Activated CD8-positive, alpha-beta T cell treated with anti-CD3 and anti-CD28 coated beads for 36 hours (primary cell): ENCODE results near the gene MTA3. TPM values are rescaled to one million over a fixed set of nuclear protein-coding genes. Genes with fewer than 3 reads are reported as not detected.

Source experiments
- ATAC-seq: fragments of 200-7000 bp; cut with Tn5 transposase; one replicate; pipeline ENCODE4 v1.10.0; 2021; ENCODE audit warnings: mild to moderate bottlenecking, moderate library complexity
- CTCF ChIA-PET: fragments of 350-600 bp; sonication (Branson Sonifier 250); formaldehyde crosslinking; loops from one replicate; lab custom pipeline; 2021; ENCODE audit warnings: antibody characterized with exemption; lab: Charles Lee
- POLR2A ChIA-PET: fragments of 350-600 bp; sonication (Branson Sonifier 250); formaldehyde crosslinking; loops from one replicate; lab custom pipeline; 2021; ENCODE audit warnings: antibody characterized with exemption; lab: Charles Lee
- DNase-seq: peaks from one replicate; pipeline ENCODE4 v3.0.0-alpha.2; 2020
- H3K27ac Mint-ChIP-seq: one replicate; pipeline ENCODE4 v1.8.0; 2021; ENCODE audit warnings: mild to moderate bottlenecking, mixed read lengths
- H3K27me3 Mint-ChIP-seq: one replicate; pipeline ENCODE4 v1.8.0; 2021; ENCODE audit warnings: mixed read lengths
- H3K36me3 Mint-ChIP-seq: one replicate; pipeline ENCODE4 v1.8.0; 2021; ENCODE audit warnings: low read depth, mixed read lengths
- H3K4me1 Mint-ChIP-seq: one replicate; pipeline ENCODE4 v1.8.0; 2021; ENCODE audit warnings: low read depth, mixed read lengths
- H3K4me3 Mint-ChIP-seq: one replicate; pipeline ENCODE4 v1.8.0; 2021; ENCODE audit warnings: mild to moderate bottlenecking, moderate library complexity, mixed read lengths
- H3K9me3 Mint-ChIP-seq: one replicate; pipeline ENCODE4 v1.8.0; 2021; ENCODE audit warnings: mixed read lengths
- intact Hi-C: fragments of 100-400 bp; cut with micrococcal nuclease; formaldehyde crosslinking; loops from one replicate; pipeline ENCODE4 v1.10.0; 2022
- total RNA-seq, 2 experiments: library from RNA; stranded (reverse); gene quantifications; one replicate each; pipeline ENCODE4 v1.2.3, GENCODE V29; 2021
- TF ChIP-seq, protein P1 (sequence below): fragments of 200-600 bp; IDR thresholded peaks from one replicate; pipeline ENCODE4 v1.8.0; 2022; ENCODE audit warnings: antibody characterized with exemption, mild to moderate bottlenecking

MTA3 gene
- total RNA-seq, 2 experiments from 2014 or later: 32.6 to 35.9 TPM

DNA sequence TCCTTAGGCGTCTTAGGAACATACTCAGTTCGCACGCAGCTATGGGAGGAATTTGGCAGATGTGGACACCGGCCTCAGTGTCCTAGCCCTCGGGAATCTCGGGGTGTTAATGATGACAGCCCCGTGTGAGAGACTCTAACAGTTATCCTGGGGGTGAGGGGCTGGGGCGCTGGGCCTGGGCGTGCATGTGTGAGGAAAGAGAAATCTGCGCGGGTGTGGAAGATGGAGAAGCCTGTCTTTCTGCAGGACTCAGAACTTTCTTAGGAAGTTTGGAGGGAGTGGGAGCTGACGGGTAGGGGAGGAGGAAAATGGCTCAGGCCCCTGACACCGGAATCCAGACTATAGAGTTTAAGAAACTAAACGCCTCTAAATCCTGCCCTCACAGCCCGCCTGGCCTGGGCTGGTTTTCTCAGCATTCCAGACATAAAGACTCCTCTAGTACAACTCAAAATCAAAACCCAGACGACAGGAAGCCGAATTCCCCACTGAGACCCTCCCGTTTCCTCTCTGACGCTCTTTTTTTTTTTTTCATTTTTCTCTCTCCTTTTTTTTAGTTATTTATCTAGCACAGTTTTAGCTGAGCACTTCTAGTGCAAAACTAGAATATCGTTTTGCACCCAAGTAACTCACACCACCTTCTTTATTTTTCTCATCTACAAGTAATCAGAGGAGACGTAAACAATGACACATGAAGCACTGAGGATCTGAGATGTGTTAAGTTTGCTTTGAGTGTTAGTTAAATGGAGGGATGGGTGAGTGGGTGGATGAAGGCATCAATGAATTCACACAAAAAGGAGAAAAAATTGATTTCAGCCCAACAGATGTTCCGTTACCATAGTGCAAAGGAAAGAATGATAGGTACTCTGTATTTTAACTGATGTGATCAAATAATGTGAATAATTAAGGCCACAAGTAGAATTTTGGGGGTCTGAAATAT lies 225.2 kb downstream of the MTA3 start:
- Mint-ChIP-seq H3K27me3 (peaks cover 33% of the 10 kb centered on the region), H3K9me3 (no peaks in the 10 kb centered on the region), H3K27ac (no peak overlapping the region), H3K4me3 (peak overlapping the region; percentile 54), H3K4me1 (peaks cover 40% of the 10 kb centered on the region), H3K36me3 (no peaks in the 10 kb centered on the region)
- intact Hi-C loops: no loop called here
- POLR2A ChIA-PET: interaction anchor here (1.2 to 6.3 kb wide), 2 partner anchors 17 to 130 kb away, joined by 3 to 45 read pairs; no protein-coding TSS in a partner anchor
- ATAC-seq: peak; percentile 12
- DNase-seq: no peak
- TF ChIP-seq, protein P1, sequence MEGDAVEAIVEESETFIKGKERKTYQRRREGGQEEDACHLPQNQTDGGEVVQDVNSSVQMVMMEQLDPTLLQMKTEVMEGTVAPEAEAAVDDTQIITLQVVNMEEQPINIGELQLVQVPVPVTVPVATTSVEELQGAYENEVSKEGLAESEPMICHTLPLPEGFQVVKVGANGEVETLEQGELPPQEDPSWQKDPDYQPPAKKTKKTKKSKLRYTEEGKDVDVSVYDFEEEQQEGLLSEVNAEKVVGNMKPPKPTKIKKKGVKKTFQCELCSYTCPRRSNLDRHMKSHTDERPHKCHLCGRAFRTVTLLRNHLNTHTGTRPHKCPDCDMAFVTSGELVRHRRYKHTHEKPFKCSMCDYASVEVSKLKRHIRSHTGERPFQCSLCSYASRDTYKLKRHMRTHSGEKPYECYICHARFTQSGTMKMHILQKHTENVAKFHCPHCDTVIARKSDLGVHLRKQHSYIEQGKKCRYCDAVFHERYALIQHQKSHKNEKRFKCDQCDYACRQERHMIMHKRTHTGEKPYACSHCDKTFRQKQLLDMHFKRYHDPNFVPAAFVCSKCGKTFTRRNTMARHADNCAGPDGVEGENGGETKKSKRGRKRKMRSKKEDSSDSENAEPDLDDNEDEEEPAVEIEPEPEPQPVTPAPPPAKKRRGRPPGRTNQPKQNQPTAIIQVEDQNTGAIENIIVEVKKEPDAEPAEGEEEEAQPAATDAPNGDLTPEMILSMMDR: no peak
- CTCF ChIA-PET: interaction anchor here (1.0 to 1.8 kb wide), 2 partner anchors 12 to 17 kb away, joined by 3 to 6 read pairs; no protein-coding TSS in a partner anchor

- ChIA-PET CTCF (interaction anchor here (1.5 to 1.8 kb wide), 2 partner anchors 11 to 16 kb away, joined by 3 to 6 read pairs; no protein-coding TSS in a partner anchor), POLR2A (interaction anchor here (0.6 to 6.3 kb wide), 3 partner anchors 17 to 165 kb away, joined by 3 to 45 read pairs (median 3); no protein-coding TSS in a partner anchor)
- Mint-ChIP-seq H3K4me1 (peaks cover 40% of the 10 kb centered on the region), H3K9me3 (no peaks in the 10 kb centered on the region), H3K4me3 (no peak overlapping the region), H3K36me3 (no peaks in the 10 kb centered on the region), H3K27ac (no peak overlapping the region), H3K27me3 (peaks cover 32% of the 10 kb centered on the region)
- no peak for DNase-seq
- intact Hi-C loops: no loop called here
- TF ChIP-seq, protein P1: no peak
- ATAC-seq: no peak
These were observed 226.0 kb downstream of the MTA3 start for GRCh38 chr2:42794271-42795046.

DNA sequence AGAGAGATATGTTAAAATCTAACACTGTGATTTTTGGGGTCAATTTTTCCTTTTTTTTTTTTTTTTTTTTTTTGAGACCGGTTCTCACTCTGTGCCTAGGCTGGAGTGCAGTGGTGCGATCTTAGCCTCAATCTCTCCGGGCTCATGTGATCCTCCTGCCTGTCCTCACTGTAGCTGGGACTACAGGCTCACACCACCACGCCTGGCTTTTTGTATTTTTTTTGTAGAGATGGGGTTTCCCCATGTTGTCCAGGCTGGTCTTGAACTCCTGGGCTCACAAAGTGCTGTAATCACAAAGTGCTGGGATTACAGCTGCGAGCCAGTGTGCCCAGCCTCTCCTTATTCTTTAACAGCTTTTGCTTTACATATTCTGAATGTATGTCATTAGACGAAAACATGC lies 226.8 kb downstream of the MTA3 start:
- DNase-seq: no peak
- Mint-ChIP-seq H3K27me3 (peaks cover 25% of the 10 kb centered on the region), H3K9me3 (no peaks in the 10 kb centered on the region), H3K27ac (no peak overlapping the region), H3K4me1 (peaks cover 40% of the 10 kb centered on the region), H3K4me3 (no peak overlapping the region), H3K36me3 (no peaks in the 10 kb centered on the region)
- no peak for ATAC-seq
- ChIA-PET CTCF (interaction anchor here (1.5 to 2.1 kb wide), 3 partner anchors 10 to 33 kb away, joined by 3 to 9 read pairs (median 7); no protein-coding TSS in a partner anchor), POLR2A (interaction anchor here (6.3 kb wide), 1 partner anchor 16 kb away, joined by 45 read pairs; no protein-coding TSS in a partner anchor)
- intact Hi-C loops: no loop called here
- TF ChIP-seq, protein P1: no peak

DNA sequence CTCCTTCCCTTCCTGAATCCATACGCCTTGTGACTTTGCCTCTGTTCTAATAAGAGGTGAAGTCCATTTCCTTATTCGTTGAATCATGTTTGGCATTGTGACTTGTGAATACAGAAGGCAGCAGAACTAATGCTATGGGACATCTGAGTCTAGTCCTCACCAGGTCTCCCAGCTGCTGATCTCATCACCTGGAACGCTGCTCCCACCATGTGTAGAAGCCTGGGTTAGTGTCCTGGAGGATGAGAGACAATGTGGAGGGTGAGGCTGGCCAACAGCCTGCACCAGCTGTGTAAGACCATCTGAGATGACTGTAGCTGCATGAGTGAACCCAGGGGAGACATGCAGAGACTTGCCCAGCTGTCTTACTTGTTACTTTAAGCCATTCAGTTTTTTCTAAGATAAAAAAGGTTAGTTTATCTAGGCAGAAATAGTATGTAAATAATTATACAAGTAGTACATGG lies 227.4 kb downstream of the MTA3 start:
- CTCF ChIA-PET: interaction anchor here (1.5 to 2.1 kb wide), 3 partner anchors 9 to 32 kb away, joined by 3 to 9 read pairs (median 7); no protein-coding TSS in a partner anchor
- Mint-ChIP-seq H3K27ac (peak overlapping the region; percentile 62), H3K4me1 (peaks cover 46% of the 10 kb centered on the region), H3K9me3 (no peaks in the 10 kb centered on the region), H3K4me3 (no peak overlapping the region), H3K36me3 (no peaks in the 10 kb centered on the region), H3K27me3 (peaks cover 23% of the 10 kb centered on the region)
- intact Hi-C loops: no loop called here
- DNase-seq (no peak), ATAC-seq (no peak)
- POLR2A ChIA-PET: interaction anchor here (6.3 kb wide), 1 partner anchor 15 kb away, joined by 45 read pairs; no protein-coding TSS in a partner anchor
- TF ChIP-seq, protein P1: no peak
